H9 (cell line): ENCODE results near the gene FBXL13. TPM values are rescaled to one million over a fixed set of nuclear protein-coding genes. Genes with fewer than 3 reads are reported as not detected.
A peak's percentile ranks its signal among the peaks of the same experiment; 100 is the strongest.

Source experiments
- DNase-seq: peaks from one replicate; pipeline ENCODE4 v3.0.0-alpha.2; 2017
- H2AFZ ChIP-seq: one replicate; pipeline ENCODE4 v1.6.1; 2013; ENCODE audit warnings: mild to moderate bottlenecking, low read length, control low read depth, moderate library complexity
- H2AK5ac ChIP-seq: 2 replicates; pipeline ENCODE4 v1.6.1; 2013; ENCODE audit warnings: low read length, control low read depth, mixed read lengths; ENCODE audit not compliant: insufficient read length
- H2BK120ac ChIP-seq: one replicate; pipeline ENCODE4 v1.6.1; 2013; ENCODE audit warnings: low read depth, mild to moderate bottlenecking, low read length, control low read depth, inconsistent platforms; ENCODE audit not compliant: poor library complexity, severe bottlenecking
- H2BK12ac ChIP-seq: 2 replicates; pipeline ENCODE4 v1.6.1; 2013; ENCODE audit warnings: low read length, control low read depth, mixed read lengths, low read depth; ENCODE audit not compliant: insufficient read length
- H2BK15ac ChIP-seq: 2 replicates; pipeline ENCODE4 v1.6.1; 2013; ENCODE audit warnings: low read depth, low read length, control low read depth
- H2BK20ac ChIP-seq: one replicate; pipeline ENCODE4 v1.6.1; 2013; ENCODE audit warnings: low read depth, mild to moderate bottlenecking, low read length, control low read depth, inconsistent platforms; ENCODE audit not compliant: poor library complexity, severe bottlenecking
- H2BK5ac ChIP-seq: 2 replicates; pipeline ENCODE4 v1.6.1; 2013; ENCODE audit warnings: low read length, control low read depth, mixed read lengths; ENCODE audit not compliant: insufficient read length
- H3K14ac ChIP-seq: 2 replicates; pipeline ENCODE4 v1.6.1; 2013; ENCODE audit warnings: low read length, control low read depth; ENCODE audit not compliant: insufficient read depth
- H3K18ac ChIP-seq: 2 replicates; pipeline ENCODE4 v1.6.1; 2013; ENCODE audit warnings: low read depth, mild to moderate bottlenecking, mixed read lengths, low read length, control low read depth; ENCODE audit not compliant: insufficient read length
- H3K23ac ChIP-seq: 2 replicates; pipeline ENCODE4 v1.6.1; 2013; ENCODE audit warnings: low read length, control low read depth, mixed read lengths, low read depth; ENCODE audit not compliant: insufficient read length
- H3K23me2 ChIP-seq: 2 replicates; pipeline ENCODE4 v1.6.1; 2013; ENCODE audit warnings: low read depth, mild to moderate bottlenecking, mixed read lengths, low read length, control low read depth; ENCODE audit not compliant: insufficient read length, poor library complexity, severe bottlenecking
- H3K27ac ChIP-seq: 2 replicates; pipeline ENCODE4 v1.5.1; 2013; ENCODE audit warnings: low read length, control low read depth, mixed read lengths, low read depth; ENCODE audit not compliant: insufficient read length
- H3K27me3 ChIP-seq: 2 replicates; pipeline ENCODE4 v1.6.1; 2013; ENCODE audit warnings: low read length, control low read depth, inconsistent platforms; ENCODE audit not compliant: insufficient read depth
- H3K4ac ChIP-seq: 2 replicates; pipeline ENCODE4 v1.6.1; 2013; ENCODE audit warnings: low read depth, mild to moderate bottlenecking, control low read depth, inconsistent platforms, low read length, moderate library complexity
- H3K4me1 ChIP-seq: 2 replicates; pipeline ENCODE4 v1.6.1; 2013; ENCODE audit warnings: low read length, control low read depth, inconsistent platforms; ENCODE audit not compliant: insufficient read depth
- H3K4me2 ChIP-seq: 2 replicates; pipeline ENCODE4 v1.6.1; 2013; ENCODE audit warnings: low read length, control low read depth, mixed read lengths; ENCODE audit not compliant: insufficient read length, insufficient read depth
- H3K56ac ChIP-seq: 2 replicates; pipeline ENCODE4 v1.6.1; 2013; ENCODE audit warnings: low read depth, mild to moderate bottlenecking, mixed read lengths, low read length, control low read depth; ENCODE audit not compliant: insufficient read length
- H3K79me1 ChIP-seq: 2 replicates; pipeline ENCODE4 v1.6.1; 2013; ENCODE audit warnings: low read depth, mild to moderate bottlenecking, moderate library complexity, low read length, control low read depth, inconsistent platforms; ENCODE audit not compliant: insufficient read depth, poor library complexity, severe bottlenecking
- H3K79me2 ChIP-seq: 2 replicates; pipeline ENCODE4 v1.6.1; 2013; ENCODE audit warnings: low read length, control low read depth, inconsistent platforms; ENCODE audit not compliant: insufficient read depth
- H3K9ac ChIP-seq: 2 replicates; pipeline ENCODE4 v1.6.1; 2013; ENCODE audit warnings: low read length, control low read depth, mixed read lengths; ENCODE audit not compliant: insufficient read length; ENCODE audit errors: extremely low read depth
- H3K9me3 ChIP-seq: one replicate; pipeline ENCODE4 v1.6.1; 2013; ENCODE audit warnings: low read depth, low read length, inconsistent platforms; ENCODE audit not compliant: control insufficient read depth
- H3T11ph ChIP-seq: one replicate; pipeline ENCODE4 v1.6.1; 2013; ENCODE audit warnings: mild to moderate bottlenecking, low read length, control low read depth, inconsistent platforms
- H4K20me1 ChIP-seq: one replicate; pipeline ENCODE4 v1.6.1; 2013; ENCODE audit not compliant: control insufficient read depth, insufficient read length, insufficient read depth
- H4K5ac ChIP-seq: 2 replicates; pipeline ENCODE4 v1.6.1; 2013; ENCODE audit warnings: low read depth, mild to moderate bottlenecking, mixed read lengths, low read length, control low read depth; ENCODE audit not compliant: insufficient read length
- H4K8ac ChIP-seq: replicated peaks from 2 replicates; pipeline ENCODE4 v1.6.1; 2013; ENCODE audit warnings: low read length, control low read depth, mixed read lengths, low read depth; ENCODE audit not compliant: insufficient read length
- H4K91ac ChIP-seq: 2 replicates; pipeline ENCODE4 v1.6.1; 2013; ENCODE audit warnings: low read depth, mild to moderate bottlenecking, moderate library complexity, mixed read lengths, low read length, control low read depth; ENCODE audit not compliant: insufficient read length
- H3K27ac Mint-ChIP-seq, 3 experiments: 2 replicates in 2 of 3; 3 replicates in 1 of 3; pipeline ENCODE4 v1.8.0; 2020 to 2021; ENCODE audit warnings: mixed read lengths in 3 of 3, mild to moderate bottlenecking in 1 of 3, moderate library complexity in 1 of 3
- H3K27me3 Mint-ChIP-seq: 2 replicates; pipeline ENCODE4 v1.8.0; 2021; ENCODE audit warnings: low read depth, mild to moderate bottlenecking, moderate library complexity, mixed read lengths
- H3K36me3 Mint-ChIP-seq, 3 experiments: 2 replicates in 2 of 3; 3 replicates in 1 of 3; pipeline ENCODE4 v1.8.0; 2020 to 2021; ENCODE audit warnings: low read depth in 3 of 3, mixed read lengths in 3 of 3; ENCODE audit not compliant: insufficient read depth in 1 of 3
- H3K4me1 Mint-ChIP-seq, 2 experiments: 2 replicates each; pipeline ENCODE4 v1.8.0; 2020; ENCODE audit warnings: mixed read lengths in 2 of 2
- H3K4me3 Mint-ChIP-seq, 2 experiments: 2 replicates in 1 of 2; 3 replicates in 1 of 2; pipeline ENCODE4 v1.8.0; 2020 to 2021; ENCODE audit warnings: mild to moderate bottlenecking in 2 of 2, mixed read lengths in 2 of 2, moderate library complexity in 1 of 2
- H3K9me3 Mint-ChIP-seq, 2 experiments: 2 replicates in 1 of 2; 3 replicates in 1 of 2; pipeline ENCODE4 v1.8.0; 2020; ENCODE audit warnings: mild to moderate bottlenecking in 2 of 2, mixed read lengths in 2 of 2, moderate library complexity in 1 of 2
- CTCF ChIP-seq: fragments of 200-600 bp; sonication (generic); conservative IDR thresholded peaks from 3 replicates; pipeline ENCODE4 v1.8.0; 2021; ENCODE audit warnings: antibody characterized with exemption, mild to moderate bottlenecking
- WGBS: extraction: QIAGEN DNeasy Blood & Tissue Kit; methylation state at CpG from one replicate; pipeline ENCODE4 v1.1.7; 2013; ENCODE audit warnings: missing lambda C conversion rate, low lambda C conversion rate, mixed read lengths; ENCODE audit not compliant: insufficient read length; ENCODE audit errors: extremely low coverage; 5-methylcytosine and 5-hydroxymethylcytosine counted together
- total RNA-seq: library from RNA; stranded (reverse); gene quantifications from 2 replicates; pipeline ENCODE4 v1.2.1, GENCODE V29; 2021

The FBXL13 gene
- total RNA-seq, 1 experiment from 2014 or later: 4.4 TPM

DNA sequence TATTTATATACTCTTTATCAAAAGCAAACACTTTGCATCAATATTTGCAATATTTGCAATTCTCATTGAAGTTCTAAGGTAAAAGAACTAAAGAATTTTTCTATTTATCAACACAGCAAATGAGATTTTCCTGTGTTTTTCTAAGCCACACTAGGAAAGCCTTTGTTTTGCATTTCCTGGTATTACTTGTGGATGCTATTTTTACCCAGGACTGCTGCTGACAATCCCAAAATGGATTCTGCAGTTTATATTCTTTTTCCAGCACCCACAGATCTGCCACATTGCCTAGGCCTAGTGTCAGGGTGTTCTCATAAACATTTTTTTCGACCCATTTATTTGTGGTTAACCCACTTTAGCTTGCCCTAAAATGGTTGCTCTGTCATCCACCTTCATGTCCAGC lies 135.9 kb downstream of the FBXL13 start:
- H3K23ac ChIP-seq: no peak overlapping the region
- H3K36me3 Mint-ChIP-seq: no peaks in the 10 kb centered on the region
- no peak overlapping the region for H3K4ac ChIP-seq
- no peaks in the 10 kb centered on the region for H3K23me2 ChIP-seq
- H3K4me1 Mint-ChIP-seq: peaks cover 75 to 77% of the 10 kb centered on the region in 2 experiments
- no CpG with 5 or more reads among the region's 1 CpG for WGBS
- no peaks in the 10 kb centered on the region for H3K27me3 ChIP-seq
- peak overlapping the region; percentile 5 for H2AFZ ChIP-seq
- H3K9me3 Mint-ChIP-seq: no peaks in the 10 kb centered on the region
- H3K4me2 ChIP-seq: no peak overlapping the region
- H3K9me3 ChIP-seq: no peaks in the 10 kb centered on the region
- H2BK120ac ChIP-seq: no peak overlapping the region
- no peak overlapping the region for H3K56ac ChIP-seq
- H3K79me2 ChIP-seq: no peaks in the 10 kb centered on the region
- H3K4me1 ChIP-seq: peaks cover 19% of the 10 kb centered on the region; the same call in 1 of the 2 replicates
- H2BK5ac ChIP-seq: no peak overlapping the region
- H3K27ac ChIP-seq: no peak overlapping the region
- no peaks in the 10 kb centered on the region for H3K79me1 ChIP-seq
- no peak overlapping the region for H3K4me3 Mint-ChIP-seq
- H4K20me1 ChIP-seq: no peaks in the 10 kb centered on the region
- H2BK15ac ChIP-seq: no peak overlapping the region
- DNase-seq: no peak
- TF ChIP-seq CTCF: no peak
- no peak overlapping the region for H2AK5ac ChIP-seq
- H3K9ac ChIP-seq: no peak overlapping the region
- H3K27ac Mint-ChIP-seq: peak overlapping the region in 1 of 3 experiments; percentile 80; a peak in 2 of 7 replicates
- H4K91ac ChIP-seq: no peak overlapping the region
- H4K8ac ChIP-seq: no peak overlapping the region
- H3K14ac ChIP-seq: no peak overlapping the region
- H2BK20ac ChIP-seq: no peak overlapping the region
- no peak overlapping the region for H4K5ac ChIP-seq
- no peaks in the 10 kb centered on the region for H3K27me3 Mint-ChIP-seq
- H3K18ac ChIP-seq: no peak overlapping the region
- H2BK12ac ChIP-seq: no peak overlapping the region
- no peak overlapping the region for H3T11ph ChIP-seq
